A673 (cell line): ENCODE measurements around the gene HARS1.

Experiments used
- EZH2 ChIP-seq: fragments of 200-600 bp; sonication (generic); IDR thresholded peaks from 2 replicates; pipeline ENCODE4 v1.6.1; 2017; ENCODE audit warnings: borderline replicate concordance, low read depth, mild to moderate bottlenecking, mixed read lengths, antibody characterized with exemption, low read length; ENCODE audit not compliant: poor library complexity, severe bottlenecking
- TF ChIP-seq, protein P1 (sequence below): fragments of 300-800, 200-600 bp; sonication (generic); conservative IDR thresholded peaks from 2 replicates; pipeline ENCODE4 v1.5.1; 2017; ENCODE audit warnings: low read depth, mild to moderate bottlenecking, antibody characterized with exemption, low read length, moderate library complexity, mixed read lengths

DNA sequence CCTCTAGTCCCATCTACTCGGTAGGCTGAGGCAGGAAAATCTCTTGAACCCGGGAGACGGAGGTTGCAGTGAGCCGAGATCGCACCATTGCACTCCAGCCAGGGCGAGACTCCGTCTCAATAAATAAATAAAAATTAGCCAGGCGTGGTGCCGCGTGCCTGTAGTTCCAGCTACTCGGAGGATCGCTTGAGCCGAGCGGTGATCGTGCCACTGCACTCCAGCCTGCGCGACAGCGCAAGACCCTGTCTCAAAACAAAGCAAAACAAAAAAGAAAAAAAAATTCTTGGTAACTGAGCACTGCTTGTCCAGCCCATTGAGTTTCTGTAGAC is 27.2 kb downstream of the HARS1 start:
- TF ChIP-seq, protein P1, sequence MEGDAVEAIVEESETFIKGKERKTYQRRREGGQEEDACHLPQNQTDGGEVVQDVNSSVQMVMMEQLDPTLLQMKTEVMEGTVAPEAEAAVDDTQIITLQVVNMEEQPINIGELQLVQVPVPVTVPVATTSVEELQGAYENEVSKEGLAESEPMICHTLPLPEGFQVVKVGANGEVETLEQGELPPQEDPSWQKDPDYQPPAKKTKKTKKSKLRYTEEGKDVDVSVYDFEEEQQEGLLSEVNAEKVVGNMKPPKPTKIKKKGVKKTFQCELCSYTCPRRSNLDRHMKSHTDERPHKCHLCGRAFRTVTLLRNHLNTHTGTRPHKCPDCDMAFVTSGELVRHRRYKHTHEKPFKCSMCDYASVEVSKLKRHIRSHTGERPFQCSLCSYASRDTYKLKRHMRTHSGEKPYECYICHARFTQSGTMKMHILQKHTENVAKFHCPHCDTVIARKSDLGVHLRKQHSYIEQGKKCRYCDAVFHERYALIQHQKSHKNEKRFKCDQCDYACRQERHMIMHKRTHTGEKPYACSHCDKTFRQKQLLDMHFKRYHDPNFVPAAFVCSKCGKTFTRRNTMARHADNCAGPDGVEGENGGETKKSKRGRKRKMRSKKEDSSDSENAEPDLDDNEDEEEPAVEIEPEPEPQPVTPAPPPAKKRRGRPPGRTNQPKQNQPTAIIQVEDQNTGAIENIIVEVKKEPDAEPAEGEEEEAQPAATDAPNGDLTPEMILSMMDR: no peak
- no peak for TF ChIP-seq EZH2
